Ovary (tissue), 3 donors: ENCODE data around the gene DNAJC12.

ENCODE experiments used
- CTCF ChIP-seq, 3 donors: fragments of 450-650 bp in 2 of 3; fragments of 200-600 bp in 1 of 3; IDR thresholded peaks; one replicate each; pipeline versions ENCODE4 v1.5.1 to v1.8.0; 2016 to 2022; ENCODE audit warnings: antibody characterized with exemption in 3 of 3, mild to moderate bottlenecking in 1 of 3
- POLR2A ChIP-seq: fragments of 450-650 bp; IDR thresholded peaks from one replicate; pipeline ENCODE4 v1.6.1; 2017; ENCODE audit warnings: antibody characterized with exemption, mild to moderate bottlenecking, moderate library complexity
- donor health status: DM: no; HTN: no; CAD: no.

- TF ChIP-seq CTCF (IDR thresholded peaks at IDR 0.05) (no peak), POLR2A (no peak)
These were observed 32.0 kb upstream of the DNAJC12 start for GRCh38 chr10:67869996-67870395.
